ENCODE results near the gene TRIM47.

Gene TRIM47

DNA sequence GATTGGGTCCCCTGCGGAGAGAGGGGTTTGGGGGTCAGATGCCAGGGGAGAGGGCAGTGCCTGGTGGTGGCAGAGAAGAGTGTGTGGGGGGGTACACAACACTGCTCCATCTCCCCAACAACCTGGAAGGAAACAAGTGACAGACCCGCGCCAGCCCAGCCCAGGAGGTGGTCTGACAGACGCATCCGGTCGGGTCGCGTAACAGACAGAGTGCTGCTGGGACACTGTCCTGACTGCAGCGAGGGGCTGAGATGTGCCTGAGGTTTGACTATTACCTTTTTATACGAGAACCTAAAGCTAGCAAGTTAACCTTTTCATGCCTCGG, 50.3 kb downstream of the TRIM47 start:
- no peak for DNase-seq

DNA sequence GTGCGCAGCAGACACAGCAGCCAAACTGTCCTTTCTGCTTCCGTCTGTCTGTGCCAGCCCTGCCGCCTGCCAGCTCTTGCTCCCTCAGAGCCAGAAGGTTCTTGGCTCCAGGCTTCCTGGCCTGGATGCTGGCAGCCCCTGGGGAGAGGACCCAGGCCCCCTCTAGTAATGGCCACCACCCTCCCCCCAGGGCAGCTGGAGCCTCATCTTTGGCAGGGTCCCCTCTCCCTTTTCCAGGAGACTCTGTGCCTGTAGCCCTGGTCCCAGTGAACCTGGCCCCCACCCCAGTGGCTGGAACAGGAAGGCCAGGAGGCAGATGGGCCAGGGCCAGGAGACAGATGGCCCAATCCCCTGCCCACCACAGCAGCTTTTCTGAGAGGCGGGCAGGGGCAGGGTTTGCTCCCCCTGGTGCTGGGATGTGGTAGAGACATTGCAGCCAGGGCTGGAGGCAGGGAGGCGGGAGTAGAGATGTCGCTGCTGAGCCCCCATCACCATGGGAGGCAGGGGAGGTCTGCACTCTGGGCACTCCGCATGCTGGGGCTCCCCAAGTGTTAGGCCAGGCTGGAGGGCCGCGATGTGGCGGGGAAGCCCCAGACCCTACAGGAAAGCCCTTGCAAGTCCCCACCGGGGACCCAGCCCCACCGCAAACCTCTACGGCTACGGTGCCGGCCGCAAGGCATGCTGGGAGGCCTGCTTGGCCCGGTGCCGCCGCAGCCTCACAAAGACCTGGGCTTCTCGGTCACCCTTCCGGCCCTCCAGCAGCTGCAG, 50.9 kb downstream of the TRIM47 start:
- peak; percentile 78 for DNase-seq

DNA sequence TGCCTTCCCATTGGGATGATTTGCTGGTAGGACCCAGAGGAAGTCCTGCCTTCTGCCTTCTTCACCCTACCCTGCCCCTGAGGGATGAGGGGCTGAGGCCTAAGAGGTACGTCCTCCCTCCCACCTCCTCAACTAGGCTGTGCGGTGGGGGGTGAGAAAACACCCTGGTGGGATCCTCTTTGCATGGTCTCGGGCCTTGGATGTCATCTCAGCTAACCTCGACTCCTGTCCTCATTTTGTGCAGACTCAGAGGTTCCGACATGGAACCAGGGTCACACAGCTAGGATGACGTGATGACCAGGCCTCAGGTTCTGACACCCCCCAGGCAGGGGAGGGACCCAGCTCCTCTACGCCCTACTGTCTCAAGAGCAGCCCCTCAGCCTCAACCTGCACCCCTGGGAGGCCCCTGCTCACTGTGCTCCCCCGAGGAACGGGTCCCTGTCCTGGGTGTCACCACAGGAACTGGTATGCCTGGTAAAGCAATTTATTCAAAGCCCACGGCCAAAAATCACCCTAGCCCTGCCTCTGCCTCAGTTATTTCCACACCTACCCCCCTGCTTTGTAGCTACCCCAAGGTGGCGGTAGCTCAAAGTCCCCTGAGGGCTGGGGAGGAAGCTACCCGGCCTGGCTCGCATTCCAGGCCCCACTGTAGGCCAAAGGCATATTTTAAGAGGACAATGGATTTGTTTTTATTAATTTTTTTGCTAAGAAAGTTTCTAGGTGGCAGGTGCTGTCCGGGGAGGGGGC, 51.6 kb downstream of the TRIM47 start:
- DNase-seq: no peak

DNA sequence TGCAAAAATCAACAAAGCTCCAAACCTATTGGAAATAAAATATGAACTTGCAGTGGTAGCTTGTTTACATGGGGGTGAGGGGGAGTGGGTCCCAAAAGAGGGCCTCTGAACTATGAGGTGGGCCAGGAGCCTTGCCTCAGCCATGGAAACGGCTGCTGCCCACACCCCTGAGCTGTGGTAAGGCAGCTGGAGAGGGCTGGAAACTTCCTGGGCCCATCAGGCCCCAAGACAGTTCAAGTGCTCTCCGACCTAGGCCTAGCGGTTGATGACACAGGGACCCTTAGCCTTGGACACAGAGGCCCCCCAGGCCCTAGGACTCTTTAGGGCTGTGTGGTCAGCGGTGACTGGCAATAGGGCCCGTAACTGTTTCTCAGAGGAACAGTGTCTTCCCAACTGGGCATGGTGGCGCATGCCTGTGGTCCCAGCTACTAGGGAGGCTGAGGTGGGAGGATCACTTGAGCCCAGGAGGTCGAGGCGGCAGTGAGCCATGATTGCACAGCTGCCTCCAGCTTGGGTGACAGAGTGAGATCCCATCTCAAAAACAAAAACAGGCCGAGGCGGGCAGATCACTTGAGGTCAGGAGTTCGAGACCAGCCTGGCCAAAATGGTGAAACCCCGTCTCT, 52.5 kb downstream of the TRIM47 start:
- DNase-seq: no peak

DNA sequence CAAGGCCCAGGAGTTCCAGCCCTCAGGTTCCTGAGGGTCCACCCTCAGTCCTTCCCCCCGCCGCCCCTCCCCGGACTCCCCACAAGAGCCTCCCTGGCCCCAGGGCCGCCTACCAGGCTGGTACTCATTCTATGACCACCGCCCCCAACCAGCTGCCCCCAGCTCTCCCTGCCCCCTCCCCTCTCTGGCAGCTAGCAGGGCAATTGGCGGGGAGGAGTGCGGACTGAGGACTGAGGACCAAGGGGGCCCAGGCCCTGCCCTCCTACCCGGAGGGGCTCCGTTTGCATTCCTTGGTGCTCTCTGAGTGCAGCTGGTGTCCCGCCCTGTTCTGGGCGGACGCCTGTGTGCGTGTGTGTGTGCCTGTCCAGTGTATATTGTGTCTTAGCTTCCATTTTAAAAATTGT, 53.2 kb downstream of the TRIM47 start:
- no peak for DNase-seq

DNA sequence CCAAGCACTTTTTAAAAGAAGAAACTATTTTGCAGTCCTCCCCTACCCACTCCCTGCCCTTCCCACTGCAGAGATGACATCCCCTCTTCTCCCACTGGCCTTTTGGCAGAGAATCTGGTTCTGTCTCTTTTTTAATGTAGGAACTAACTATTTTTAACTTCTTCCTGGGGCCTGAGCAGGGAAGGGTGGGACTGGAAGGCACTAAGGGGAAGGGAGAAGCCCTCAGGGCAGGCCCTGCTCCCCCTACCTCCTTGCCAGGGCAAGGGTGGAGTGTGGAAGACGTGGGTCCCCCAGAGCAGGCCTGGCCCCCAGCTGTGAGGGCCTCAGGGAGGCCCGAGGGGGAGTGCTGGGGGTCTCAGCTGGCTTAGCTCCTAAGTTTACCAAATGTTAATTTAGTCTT, 53.7 kb downstream of the TRIM47 start:
- DNase-seq: no peak
